SK-N-SH (cell line): Measurements from ENCODE around the gene KRT9.

ENCODE experiments used
- GABPA ChIP-seq: IDR thresholded peaks from 2 replicates; pipeline ENCODE4 v1.4.0; 2012; ENCODE audit warnings: low read depth, mild to moderate bottlenecking
- MXI1 ChIP-seq: IDR thresholded peaks from 2 replicates; pipeline ENCODE4 v1.6.1; 2012; ENCODE audit warnings: mild to moderate bottlenecking, low read depth, low read length, improper control_type of control experiment
- NRF1 ChIP-seq: IDR thresholded peaks from 2 replicates; pipeline ENCODE4 v1.6.1; 2012; ENCODE audit warnings: low read depth, mild to moderate bottlenecking, low read length
- POLR2AphosphoS5 ChIP-seq: IDR thresholded peaks from 2 replicates; pipeline ENCODE4 v1.6.1; 2012; ENCODE audit warnings: low read depth, low read length
- RAD21 ChIP-seq: IDR thresholded peaks from 2 replicates; pipeline ENCODE4 v1.6.1; 2012; ENCODE audit warnings: mild to moderate bottlenecking, low read length
- YY1 ChIP-seq: IDR thresholded peaks from 2 replicates; pipeline ENCODE4 v1.4.0; 2012; ENCODE audit warnings: low read depth, mild to moderate bottlenecking
- TF ChIP-seq, protein P1 (sequence below): fragments of 150-350 bp; IDR thresholded peaks from 2 replicates; pipeline ENCODE4 v1.6.1; 2017; ENCODE audit warnings: antibody characterized with exemption, low read length, low read depth, borderline replicate concordance
- TF ChIP-seq, protein P2 (sequence below): IDR thresholded peaks from 2 replicates; pipeline ENCODE4 v1.6.1; 2012; ENCODE audit warnings: mild to moderate bottlenecking, low read depth, low read length, moderate library complexity
- TF ChIP-seq, protein P3 (sequence below): fragments of 200-600 bp; sonication (generic); IDR thresholded peaks from 2 replicates; pipeline ENCODE4 v1.6.1; 2017; ENCODE audit warnings: antibody characterized with exemption, mild to moderate bottlenecking, moderate library complexity

DNA sequence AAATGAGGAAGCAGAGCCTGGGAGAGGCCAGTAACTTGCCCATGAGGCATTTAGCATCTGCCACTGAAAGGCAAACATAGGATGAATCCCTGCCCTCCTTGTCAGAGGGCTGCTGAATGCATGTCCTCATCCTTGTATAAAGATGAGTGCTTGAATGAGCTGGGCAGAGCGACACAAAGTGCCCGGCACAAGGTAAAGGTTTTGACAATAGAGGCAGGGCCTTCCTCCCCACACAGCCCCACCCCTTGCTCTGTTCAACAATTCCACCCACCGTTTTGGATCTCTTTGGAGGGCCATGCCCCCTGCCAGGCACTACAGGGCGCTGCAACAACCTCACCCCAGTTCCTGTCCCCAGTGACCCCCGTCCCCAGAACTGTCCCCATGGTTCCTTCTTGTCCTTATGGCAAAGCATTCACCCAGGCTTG is 42.4 kb downstream of the KRT9 start:
- TF ChIP-seq, protein P1, sequence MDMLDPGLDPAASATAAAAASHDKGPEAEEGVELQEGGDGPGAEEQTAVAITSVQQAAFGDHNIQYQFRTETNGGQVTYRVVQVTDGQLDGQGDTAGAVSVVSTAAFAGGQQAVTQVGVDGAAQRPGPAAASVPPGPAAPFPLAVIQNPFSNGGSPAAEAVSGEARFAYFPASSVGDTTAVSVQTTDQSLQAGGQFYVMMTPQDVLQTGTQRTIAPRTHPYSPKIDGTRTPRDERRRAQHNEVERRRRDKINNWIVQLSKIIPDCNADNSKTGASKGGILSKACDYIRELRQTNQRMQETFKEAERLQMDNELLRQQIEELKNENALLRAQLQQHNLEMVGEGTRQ: no peak
- TF ChIP-seq, protein P2, sequence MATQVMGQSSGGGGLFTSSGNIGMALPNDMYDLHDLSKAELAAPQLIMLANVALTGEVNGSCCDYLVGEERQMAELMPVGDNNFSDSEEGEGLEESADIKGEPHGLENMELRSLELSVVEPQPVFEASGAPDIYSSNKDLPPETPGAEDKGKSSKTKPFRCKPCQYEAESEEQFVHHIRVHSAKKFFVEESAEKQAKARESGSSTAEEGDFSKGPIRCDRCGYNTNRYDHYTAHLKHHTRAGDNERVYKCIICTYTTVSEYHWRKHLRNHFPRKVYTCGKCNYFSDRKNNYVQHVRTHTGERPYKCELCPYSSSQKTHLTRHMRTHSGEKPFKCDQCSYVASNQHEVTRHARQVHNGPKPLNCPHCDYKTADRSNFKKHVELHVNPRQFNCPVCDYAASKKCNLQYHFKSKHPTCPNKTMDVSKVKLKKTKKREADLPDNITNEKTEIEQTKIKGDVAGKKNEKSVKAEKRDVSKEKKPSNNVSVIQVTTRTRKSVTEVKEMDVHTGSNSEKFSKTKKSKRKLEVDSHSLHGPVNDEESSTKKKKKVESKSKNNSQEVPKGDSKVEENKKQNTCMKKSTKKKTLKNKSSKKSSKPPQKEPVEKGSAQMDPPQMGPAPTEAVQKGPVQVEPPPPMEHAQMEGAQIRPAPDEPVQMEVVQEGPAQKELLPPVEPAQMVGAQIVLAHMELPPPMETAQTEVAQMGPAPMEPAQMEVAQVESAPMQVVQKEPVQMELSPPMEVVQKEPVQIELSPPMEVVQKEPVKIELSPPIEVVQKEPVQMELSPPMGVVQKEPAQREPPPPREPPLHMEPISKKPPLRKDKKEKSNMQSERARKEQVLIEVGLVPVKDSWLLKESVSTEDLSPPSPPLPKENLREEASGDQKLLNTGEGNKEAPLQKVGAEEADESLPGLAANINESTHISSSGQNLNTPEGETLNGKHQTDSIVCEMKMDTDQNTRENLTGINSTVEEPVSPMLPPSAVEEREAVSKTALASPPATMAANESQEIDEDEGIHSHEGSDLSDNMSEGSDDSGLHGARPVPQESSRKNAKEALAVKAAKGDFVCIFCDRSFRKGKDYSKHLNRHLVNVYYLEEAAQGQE: no peak
- TF ChIP-seq NRF1 (no peak), MXI1 (no peak), YY1 (no peak), GABPA (no peak), RAD21 (no peak), POLR2AphosphoS5 (no peak)
- TF ChIP-seq, protein P3, sequence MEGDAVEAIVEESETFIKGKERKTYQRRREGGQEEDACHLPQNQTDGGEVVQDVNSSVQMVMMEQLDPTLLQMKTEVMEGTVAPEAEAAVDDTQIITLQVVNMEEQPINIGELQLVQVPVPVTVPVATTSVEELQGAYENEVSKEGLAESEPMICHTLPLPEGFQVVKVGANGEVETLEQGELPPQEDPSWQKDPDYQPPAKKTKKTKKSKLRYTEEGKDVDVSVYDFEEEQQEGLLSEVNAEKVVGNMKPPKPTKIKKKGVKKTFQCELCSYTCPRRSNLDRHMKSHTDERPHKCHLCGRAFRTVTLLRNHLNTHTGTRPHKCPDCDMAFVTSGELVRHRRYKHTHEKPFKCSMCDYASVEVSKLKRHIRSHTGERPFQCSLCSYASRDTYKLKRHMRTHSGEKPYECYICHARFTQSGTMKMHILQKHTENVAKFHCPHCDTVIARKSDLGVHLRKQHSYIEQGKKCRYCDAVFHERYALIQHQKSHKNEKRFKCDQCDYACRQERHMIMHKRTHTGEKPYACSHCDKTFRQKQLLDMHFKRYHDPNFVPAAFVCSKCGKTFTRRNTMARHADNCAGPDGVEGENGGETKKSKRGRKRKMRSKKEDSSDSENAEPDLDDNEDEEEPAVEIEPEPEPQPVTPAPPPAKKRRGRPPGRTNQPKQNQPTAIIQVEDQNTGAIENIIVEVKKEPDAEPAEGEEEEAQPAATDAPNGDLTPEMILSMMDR: no peak
